Immature natural killer cell (primary cell): ENCODE measurements around the gene COPZ1. TPM values are rescaled to one million over a fixed set of nuclear protein-coding genes. Genes with fewer than 3 reads are reported as not detected.

ENCODE experiments used
- DNase-seq, 3 donors: peaks; one replicate each; pipeline ENCODE4 v3.0.0; 2022; ENCODE audit warnings: mixed read lengths in 1 of 3
- H3K27ac Mint-ChIP-seq, 6 donors: one replicate each; pipeline ENCODE4 v1.8.0; 2020; ENCODE audit warnings: mixed read lengths in 6 of 6, mild to moderate bottlenecking in 5 of 6, inconsistent platforms in 4 of 6, moderate library complexity in 3 of 6
- H3K27me3 Mint-ChIP-seq, 3 donors: one replicate each; pipeline ENCODE4 v1.8.0; 2020 to 2021; ENCODE audit warnings: low read depth in 3 of 3, mild to moderate bottlenecking in 3 of 3, mixed read lengths in 3 of 3, moderate library complexity in 3 of 3, inconsistent platforms in 1 of 3
- H3K36me3 Mint-ChIP-seq, 3 donors: one replicate each; pipeline ENCODE4 v1.8.0; 2020; ENCODE audit warnings: mixed read lengths in 3 of 3, inconsistent platforms in 2 of 3, mild to moderate bottlenecking in 2 of 3
- H3K4me1 Mint-ChIP-seq, 2 donors: one replicate each; pipeline ENCODE4 v1.8.0; 2020; ENCODE audit warnings: inconsistent platforms in 2 of 2, mild to moderate bottlenecking in 2 of 2, mixed read lengths in 2 of 2, moderate library complexity in 1 of 2
- H3K4me3 Mint-ChIP-seq, 5 donors: one replicate each; pipeline ENCODE4 v1.8.0; 2020; ENCODE audit warnings: mild to moderate bottlenecking in 5 of 5, mixed read lengths in 5 of 5, inconsistent platforms in 3 of 5, moderate library complexity in 3 of 5
- H3K9me3 Mint-ChIP-seq, 6 donors: one replicate each; pipeline ENCODE4 v1.8.0; 2020; ENCODE audit warnings: mild to moderate bottlenecking in 6 of 6, mixed read lengths in 6 of 6, inconsistent platforms in 4 of 6, moderate library complexity in 3 of 6
- polyA plus RNA-seq, 3 donors: library from polyadenylated mRNA; unstranded; fragments of 300-500 nt; fragmentation: Illumina TruSeq; gene quantifications; one replicate each; pipeline ENCODE4 v1.2.3, GENCODE V29; 2021

The COPZ1 gene
- polyA plus RNA-seq, 3 donors from 2014 or later, result 202 to 341 (median 202) TPM

- Mint-ChIP-seq H3K27me3 (no peaks in the 10 kb centered on the region), H3K4me3 (no peak overlapping the region), H3K36me3 (peaks cover 0 to 4% (median 0%) of the 10 kb centered on the region in 3 donors), H3K4me1 (peaks cover 0 to 3% of the 10 kb centered on the region in 2 donors), H3K27ac (no peak overlapping the region), H3K9me3 (no peaks in the 10 kb centered on the region)
- no peak for DNase-seq
Measured at GRCh38 chr12:54376596-54376995, 51.7 kb downstream of the COPZ1 start.

DNA sequence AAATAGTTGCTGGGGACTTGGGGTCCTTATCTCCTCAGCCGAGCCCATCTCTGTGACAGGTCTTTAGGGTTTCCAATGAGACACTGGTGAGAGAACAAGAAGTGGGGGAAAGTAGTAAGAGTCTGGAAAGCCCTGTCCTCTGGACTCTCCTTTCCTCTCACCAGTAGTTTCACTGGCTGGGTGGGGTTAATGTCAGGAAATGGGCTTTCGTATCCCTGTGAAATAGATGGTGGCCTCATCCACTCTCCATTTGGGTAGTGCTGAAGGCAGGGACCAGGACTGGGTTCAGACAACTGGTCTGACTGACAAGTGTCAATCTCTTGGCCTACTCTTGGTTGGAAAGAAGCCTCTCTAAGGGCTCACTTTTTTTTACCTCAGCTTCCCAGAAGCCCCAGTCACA, 52.1 kb downstream of the COPZ1 start:
- no peaks in the 10 kb centered on the region for H3K9me3 Mint-ChIP-seq
- DNase-seq, result no peak
- H3K36me3 Mint-ChIP-seq, result peaks cover 0 to 5% (median 0%) of the 10 kb centered on the region in 3 donors
- no peak overlapping the region for H3K4me3 Mint-ChIP-seq
- H3K27me3 Mint-ChIP-seq, result no peaks in the 10 kb centered on the region
- H3K4me1 Mint-ChIP-seq, result peaks cover 0 to 3% of the 10 kb centered on the region in 2 donors
- H3K27ac Mint-ChIP-seq, result no peak overlapping the region

DNA sequence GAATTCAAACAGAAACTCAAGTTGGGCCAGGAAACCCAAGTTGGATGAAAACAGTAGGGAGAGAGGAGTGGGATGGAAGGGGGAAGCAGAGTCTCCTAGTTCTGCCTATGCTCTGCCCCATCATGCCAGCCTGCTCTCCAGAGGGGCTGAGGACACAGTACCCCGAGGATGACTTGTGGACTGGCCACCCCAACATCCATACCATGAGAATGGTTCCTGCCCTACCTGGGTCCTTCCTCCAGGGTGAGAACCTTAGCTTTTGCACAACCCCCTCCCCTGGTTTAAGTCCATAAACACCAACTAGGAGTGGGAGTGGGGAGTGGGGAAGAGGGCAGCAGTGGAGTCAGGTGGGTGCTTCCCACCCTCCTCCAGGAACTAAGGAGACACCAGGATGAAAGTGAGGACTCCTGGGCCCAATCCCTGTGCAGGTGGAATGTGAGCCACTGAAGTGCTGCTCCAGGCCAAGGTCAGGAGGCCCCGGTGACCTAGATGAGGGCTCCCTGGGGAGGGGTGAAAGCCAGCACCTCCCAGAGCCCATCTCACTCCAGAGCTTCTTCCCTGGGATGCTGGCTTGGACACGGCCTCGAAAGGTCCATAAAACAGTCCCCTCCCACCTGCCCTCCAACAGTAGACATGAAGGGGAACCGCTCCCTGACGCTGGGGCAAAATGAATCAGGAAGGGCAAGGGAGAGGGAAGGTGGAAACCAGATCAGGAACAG, 53.0 kb downstream of the COPZ1 start:
- DNase-seq, result no peak
- Mint-ChIP-seq H3K36me3 (peaks cover 0 to 5% (median 0%) of the 10 kb centered on the region in 3 donors), H3K4me1 (peaks cover 0 to 3% of the 10 kb centered on the region in 2 donors), H3K4me3 (no peak overlapping the region), H3K9me3 (no peaks in the 10 kb centered on the region), H3K27ac (no peak overlapping the region), H3K27me3 (no peaks in the 10 kb centered on the region)

- Mint-ChIP-seq H3K27me3 (peaks cover 0 to 2% (median 0%) of the 10 kb centered on the region in 3 donors), H3K36me3 (peaks cover 0 to 5% (median 0%) of the 10 kb centered on the region in 3 donors), H3K4me1 (peaks cover 0 to 3% of the 10 kb centered on the region in 2 donors), H3K9me3 (no peaks in the 10 kb centered on the region), H3K27ac (no peak overlapping the region), H3K4me3 (peak overlapping the region in 4 of 5 donors; percentile 56 to 63 (median 60))
- DNase-seq, result no peak
Measured at GRCh38 chr12:54378796-54379397, 54.0 kb downstream of the COPZ1 start.

GRCh38 chr12:54379398-54380201, 54.7 kb downstream of the COPZ1 start:
- Mint-ChIP-seq H3K4me3 (peak overlapping the region in 4 of 5 donors; percentile 56 to 63 (median 58)), H3K36me3 (peaks cover 0 to 5% (median 0%) of the 10 kb centered on the region in 3 donors), H3K9me3 (no peaks in the 10 kb centered on the region), H3K27ac (no peak overlapping the region), H3K27me3 (peaks cover 0 to 2% (median 0%) of the 10 kb centered on the region in 3 donors), H3K4me1 (peaks cover 0 to 3% of the 10 kb centered on the region in 2 donors)
- peak; percentile 77 to 81 (median 80) for DNase-seq

DNA sequence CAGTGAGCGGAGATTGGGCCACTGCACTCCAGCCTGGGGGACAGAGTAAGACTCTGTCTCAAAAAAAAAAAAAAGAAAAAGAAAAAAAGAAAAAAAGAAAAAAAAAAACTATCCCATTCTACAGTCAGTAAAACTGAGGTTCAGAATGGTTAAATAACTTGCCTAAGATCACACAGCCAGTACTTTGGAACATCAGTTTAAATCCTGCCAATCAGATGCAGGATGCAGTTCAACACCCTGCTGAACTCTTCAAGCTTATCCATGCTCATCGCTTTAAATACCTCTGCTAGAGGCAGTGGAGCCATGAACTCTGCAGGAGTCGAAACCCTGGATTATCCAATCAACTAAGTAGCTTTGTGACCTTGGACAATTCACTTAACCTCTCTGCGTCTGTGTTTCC, 56.2 kb downstream of the COPZ1 start:
- Mint-ChIP-seq H3K9me3 (no peaks in the 10 kb centered on the region), H3K4me1 (peaks cover 0 to 3% of the 10 kb centered on the region in 2 donors), H3K27me3 (peaks cover 0 to 2% (median 0%) of the 10 kb centered on the region in 3 donors), H3K36me3 (peaks cover 0 to 5% (median 0%) of the 10 kb centered on the region in 3 donors), H3K27ac (no peak overlapping the region), H3K4me3 (no peak overlapping the region)
- no peak for DNase-seq

DNA sequence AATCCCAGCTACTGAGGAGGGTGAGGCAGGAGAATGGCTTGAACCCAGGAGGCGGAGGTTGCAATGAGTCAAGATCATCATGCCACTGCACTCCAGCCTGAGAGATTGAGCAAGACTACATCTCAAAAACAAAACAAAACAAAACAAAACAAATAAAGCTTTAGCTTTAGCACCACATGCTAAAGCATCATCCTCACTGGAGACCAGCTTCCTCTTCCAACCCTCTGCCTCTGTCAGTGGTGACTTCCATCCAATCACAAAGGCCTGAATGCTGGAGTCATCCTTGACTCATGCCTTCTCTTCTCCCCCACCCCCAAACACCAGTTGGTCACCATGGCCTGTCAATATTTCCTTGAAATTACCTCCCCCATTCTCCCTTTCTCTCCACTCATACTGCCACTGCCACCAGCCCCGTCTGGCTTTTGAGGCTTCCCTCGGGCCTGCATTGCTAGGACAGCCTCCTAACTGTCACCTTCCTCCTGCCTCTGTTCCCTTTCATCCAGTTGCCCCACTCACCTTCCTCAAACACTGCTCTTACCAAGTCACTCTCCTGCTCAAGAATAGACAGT, 58.2 kb downstream of the COPZ1 start:
- H3K4me3 Mint-ChIP-seq, result no peak overlapping the region
- no peak for DNase-seq
- peaks cover 0 to 3% of the 10 kb centered on the region in 2 donors for H3K4me1 Mint-ChIP-seq
- peaks cover 0 to 4% (median 0%) of the 10 kb centered on the region in 3 donors for H3K27me3 Mint-ChIP-seq
- H3K36me3 Mint-ChIP-seq, result peaks cover 0 to 5% (median 0%) of the 10 kb centered on the region in 3 donors
- H3K9me3 Mint-ChIP-seq, result no peaks in the 10 kb centered on the region
- no peak overlapping the region for H3K27ac Mint-ChIP-seq

DNA sequence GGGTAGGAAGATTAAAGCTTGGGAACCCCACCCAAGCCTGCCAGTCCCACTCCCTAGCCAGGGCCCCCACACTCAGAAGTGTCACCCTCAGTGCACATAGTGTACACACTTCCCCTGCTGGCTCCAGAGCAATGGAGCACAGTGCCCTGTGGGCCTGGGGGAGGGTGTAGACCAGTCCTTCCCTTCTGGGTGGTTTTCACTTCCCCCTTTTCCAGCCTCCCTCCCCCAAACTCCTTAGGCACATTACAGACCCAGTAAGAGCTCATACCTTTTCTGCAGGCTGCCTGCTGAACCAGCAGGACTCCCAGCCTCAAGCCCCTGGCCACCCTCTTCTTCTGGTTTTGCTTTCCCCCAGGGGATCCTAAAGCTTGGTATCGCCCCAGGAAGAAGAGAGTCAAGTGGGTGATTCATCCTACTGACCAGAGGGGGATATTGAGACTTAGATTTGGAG, 59.7 kb downstream of the COPZ1 start, which contains the start of gene ZNF385A:
TSS of gene ZNF385A (minus strand) at position 143 of the 451 bp plus-strand sequence. CDS start 219 bp downstream, outside the sequence.
- peaks cover 1 to 3% of the 10 kb centered on the region in 2 donors for H3K4me1 Mint-ChIP-seq
- H3K9me3 Mint-ChIP-seq, result no peaks in the 10 kb centered on the region
- no peak for DNase-seq
- peak within 1 kb of the TSS in 2 of 6 donors; percentile 14 to 23 for H3K27ac Mint-ChIP-seq
- peak within 1 kb of the TSS in 1 of 5 donors; percentile 19 for H3K4me3 Mint-ChIP-seq
- H3K36me3 Mint-ChIP-seq, result peaks cover 0 to 5% (median 0%) of the 10 kb centered on the region in 3 donors
- peaks cover 0 to 4% (median 0%) of the 10 kb centered on the region in 3 donors for H3K27me3 Mint-ChIP-seq

DNA sequence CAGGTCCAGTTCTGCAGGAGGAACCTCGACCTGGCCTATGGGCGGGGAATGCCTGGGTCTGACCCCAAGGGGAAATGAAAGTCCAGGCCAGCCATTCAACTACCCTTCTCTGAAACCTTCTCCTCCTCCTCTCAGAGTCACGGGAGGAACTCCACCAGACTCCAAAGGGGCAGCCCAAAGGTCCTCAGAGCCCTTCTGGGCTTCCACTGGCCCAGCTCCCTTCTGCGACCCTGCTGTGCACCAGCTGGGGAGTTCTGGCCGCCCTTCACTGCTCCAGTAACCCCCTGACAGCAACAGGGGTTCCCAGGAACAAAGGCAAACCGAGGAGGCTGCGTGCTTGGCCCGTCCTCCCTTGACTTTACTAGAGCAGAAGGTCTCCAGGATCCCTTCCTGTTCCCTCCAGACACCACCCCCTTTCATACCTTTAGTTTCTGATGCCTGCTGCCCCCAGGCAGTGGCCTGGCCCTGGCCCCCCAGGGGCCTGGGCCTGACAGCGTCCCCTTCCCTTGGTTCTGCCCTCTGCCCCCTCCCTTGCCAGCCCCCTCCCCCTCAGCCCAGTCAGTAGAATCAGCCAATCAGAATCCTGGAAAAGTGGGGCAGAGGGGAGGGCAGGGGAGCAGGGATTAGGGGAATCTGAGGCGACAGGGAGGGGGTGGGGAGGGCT, 60.5 kb downstream of the COPZ1 start:
- Mint-ChIP-seq H3K27me3 (peaks cover 0 to 4% (median 3%) of the 10 kb centered on the region in 3 donors), H3K36me3 (peaks cover 0 to 5% (median 0%) of the 10 kb centered on the region in 3 donors), H3K4me3 (no peak overlapping the region), H3K9me3 (no peaks in the 10 kb centered on the region), H3K27ac (no peak overlapping the region), H3K4me1 (peaks cover 7 to 8% of the 10 kb centered on the region in 2 donors)
- no peak for DNase-seq

DNA sequence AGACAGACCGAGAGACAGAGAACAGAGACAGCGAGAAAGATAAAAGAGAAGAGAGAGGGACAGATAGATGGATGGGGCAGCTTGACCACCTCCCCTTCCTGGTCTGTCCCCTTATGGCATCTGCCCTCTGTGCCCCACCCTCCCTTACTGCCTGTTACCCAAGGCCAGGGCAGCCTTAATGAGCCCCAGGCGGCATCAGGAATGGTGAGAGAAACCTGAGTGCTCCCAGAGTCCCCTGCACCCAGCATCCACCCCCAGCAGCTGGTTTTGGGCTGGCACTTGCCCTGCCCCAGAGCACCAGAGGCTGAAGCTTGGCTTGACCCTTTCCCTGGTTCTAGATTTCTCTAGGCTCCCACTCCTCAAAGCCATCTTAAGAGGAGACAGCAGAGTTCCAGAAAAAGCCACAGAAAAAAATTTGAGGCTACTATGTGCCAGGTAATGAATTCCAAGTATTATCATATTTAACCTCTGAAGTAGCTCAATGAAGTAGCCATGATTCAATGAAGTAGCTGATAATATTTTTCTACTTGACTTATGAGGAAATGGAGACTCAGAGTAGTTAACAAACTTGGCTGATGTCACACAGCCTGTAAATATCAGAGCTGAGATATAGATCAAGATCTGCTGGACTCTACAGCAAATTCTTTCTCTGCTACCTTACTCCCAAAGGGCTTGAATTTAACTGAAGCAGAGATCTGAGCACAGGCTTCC, 61.6 kb downstream of the COPZ1 start:
- H3K27me3 Mint-ChIP-seq, result peaks cover 0 to 4% (median 4%) of the 10 kb centered on the region in 3 donors
- H3K36me3 Mint-ChIP-seq, result peaks cover 0 to 2% (median 0%) of the 10 kb centered on the region in 3 donors
- peak overlapping the region in 1 of 6 donors; percentile 54 for H3K27ac Mint-ChIP-seq
- no peak for DNase-seq
- H3K9me3 Mint-ChIP-seq, result no peaks in the 10 kb centered on the region
- peaks cover 10 to 13% of the 10 kb centered on the region in 2 donors for H3K4me1 Mint-ChIP-seq
- H3K4me3 Mint-ChIP-seq, result no peak overlapping the region

- no peak for DNase-seq
- Mint-ChIP-seq H3K4me3 (no peak overlapping the region), H3K27ac (no peak overlapping the region)
Measured at GRCh38 chr12:54387114-54387467, 62.2 kb downstream of the COPZ1 start.

More at GRCh38 chr12:54387114-54387467, 62.2 kb downstream of the COPZ1 start:
- H3K36me3 Mint-ChIP-seq, result no peaks in the 10 kb centered on the region
- H3K4me1 Mint-ChIP-seq, result peaks cover 15 to 17% of the 10 kb centered on the region in 2 donors
- H3K27me3 Mint-ChIP-seq, result peaks cover 0 to 4% (median 4%) of the 10 kb centered on the region in 3 donors
- no peaks in the 10 kb centered on the region for H3K9me3 Mint-ChIP-seq
